Effector CD8-positive, alpha-beta T cell (primary cell): Measurements from ENCODE around the gene DYNC1LI1.
"Not testable (repeated sequence)": the region's sequence is repeated elsewhere in the genome, so short reads cannot be mapped to it uniquely, and the experiment has no call there.

ENCODE experiments used
- DNase-seq: peaks from one replicate; lab custom pipeline; 2025; lab: John Stamatoyannopoulos, UW

The DYNC1LI1 gene

DNA sequence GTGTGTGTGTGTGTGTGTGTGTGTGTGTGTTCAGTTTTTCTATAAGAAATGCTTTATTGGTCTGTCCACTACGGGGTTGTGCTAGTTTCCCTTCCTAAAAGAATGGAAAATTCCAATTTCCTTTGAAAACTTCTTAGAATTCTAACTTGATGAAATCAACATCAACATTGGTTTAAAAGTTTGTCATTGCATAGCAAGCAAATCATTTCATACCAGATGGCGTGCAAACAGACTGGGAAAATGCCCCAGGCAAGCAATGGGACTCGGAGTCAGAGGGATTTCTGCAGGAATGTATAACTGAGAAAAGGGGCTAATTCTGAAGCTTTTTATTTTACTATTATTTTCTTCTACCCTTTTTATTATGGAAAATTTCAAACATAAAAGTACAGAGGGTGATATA, 13.1 kb upstream of the DYNC1LI1 start:
- no peak for DNase-seq

DNA sequence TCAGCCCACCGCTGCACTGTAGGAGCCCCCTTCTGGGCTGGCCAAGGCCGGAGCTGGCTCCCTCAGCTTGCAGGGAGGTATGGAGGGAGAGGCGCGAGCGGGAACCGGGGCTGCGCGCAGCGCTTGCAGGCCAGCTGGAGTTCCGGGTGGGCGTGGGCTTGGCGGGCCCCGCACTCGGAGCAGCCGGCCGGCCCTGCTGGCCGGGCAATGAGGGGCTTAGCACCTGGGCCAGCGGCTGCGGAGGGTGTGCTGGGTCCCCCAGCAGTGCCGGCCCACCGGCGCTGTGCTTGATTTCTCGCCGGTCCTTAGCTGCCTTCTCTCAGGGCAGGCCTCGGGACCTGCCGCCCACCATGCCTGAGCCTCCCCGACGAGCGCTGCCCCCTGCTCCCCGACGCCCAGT, 8.0 kb upstream of the DYNC1LI1 start:
- DNase-seq: not testable (repeated sequence)

DNA sequence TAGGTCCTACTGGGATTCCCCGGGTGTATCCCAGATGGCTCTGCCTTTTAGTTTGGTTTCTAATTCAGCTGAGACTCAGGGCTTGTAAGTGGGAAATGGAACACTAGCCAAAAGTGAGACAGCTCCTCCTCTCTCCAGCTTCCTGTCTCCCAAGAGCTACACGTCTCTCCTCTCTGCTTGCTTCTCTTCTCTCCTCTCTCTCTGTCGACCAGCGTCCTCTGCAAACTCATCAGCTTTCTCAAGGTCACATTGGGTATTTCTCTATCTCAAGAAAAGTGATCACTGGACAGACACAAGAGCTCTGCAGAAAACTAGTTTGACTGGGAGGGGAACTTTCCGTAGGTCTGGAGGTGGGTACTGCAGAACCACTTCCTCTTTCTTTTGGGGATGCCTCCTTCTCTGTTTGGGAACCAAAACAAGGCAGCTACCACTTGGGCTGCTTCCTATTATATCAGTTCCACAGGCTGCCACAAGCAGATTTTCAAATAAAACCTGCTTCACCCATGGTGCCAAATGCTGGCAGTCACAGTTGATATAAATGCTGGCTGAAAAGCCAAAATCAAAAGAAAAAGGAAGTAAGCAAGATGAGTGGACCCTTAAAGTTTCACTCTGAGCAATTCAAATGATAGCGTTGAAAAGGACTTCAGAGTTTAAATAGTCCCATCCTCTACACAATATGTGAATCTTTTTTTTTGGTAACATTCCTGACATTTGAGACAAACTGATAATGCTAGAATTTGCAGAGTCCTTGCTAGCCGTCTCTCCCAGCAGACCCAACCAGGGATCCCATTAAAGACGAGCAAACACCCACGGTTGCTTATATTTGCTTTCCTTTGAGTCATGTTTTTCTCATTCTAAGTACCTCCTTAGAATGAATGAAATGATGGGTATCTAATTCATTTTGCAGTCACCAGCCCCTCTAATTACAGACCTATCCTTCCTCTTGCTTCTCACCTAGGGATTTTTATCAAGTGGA, 7.2 kb upstream of the DYNC1LI1 start:
- no peak for DNase-seq

DNA sequence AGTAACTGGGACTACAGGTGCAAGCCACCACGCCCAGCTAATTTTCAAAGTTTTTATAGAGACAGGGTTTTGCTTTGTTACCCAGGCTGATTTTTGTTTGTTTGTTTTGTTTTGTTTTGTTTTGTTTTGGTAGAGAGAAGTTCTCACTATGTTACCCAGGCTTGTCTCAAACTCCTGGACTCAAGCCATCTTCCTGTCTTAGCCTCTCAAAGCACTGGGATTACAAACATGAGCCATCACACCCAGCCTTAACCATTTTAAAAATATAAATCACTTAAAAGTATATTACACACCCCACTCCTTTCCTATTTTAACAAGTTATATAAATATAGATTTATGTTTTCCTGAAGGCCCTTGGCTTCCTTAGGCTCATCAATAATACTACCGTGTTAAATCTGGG, 6.5 kb upstream of the DYNC1LI1 start:
- no peak for DNase-seq

DNA sequence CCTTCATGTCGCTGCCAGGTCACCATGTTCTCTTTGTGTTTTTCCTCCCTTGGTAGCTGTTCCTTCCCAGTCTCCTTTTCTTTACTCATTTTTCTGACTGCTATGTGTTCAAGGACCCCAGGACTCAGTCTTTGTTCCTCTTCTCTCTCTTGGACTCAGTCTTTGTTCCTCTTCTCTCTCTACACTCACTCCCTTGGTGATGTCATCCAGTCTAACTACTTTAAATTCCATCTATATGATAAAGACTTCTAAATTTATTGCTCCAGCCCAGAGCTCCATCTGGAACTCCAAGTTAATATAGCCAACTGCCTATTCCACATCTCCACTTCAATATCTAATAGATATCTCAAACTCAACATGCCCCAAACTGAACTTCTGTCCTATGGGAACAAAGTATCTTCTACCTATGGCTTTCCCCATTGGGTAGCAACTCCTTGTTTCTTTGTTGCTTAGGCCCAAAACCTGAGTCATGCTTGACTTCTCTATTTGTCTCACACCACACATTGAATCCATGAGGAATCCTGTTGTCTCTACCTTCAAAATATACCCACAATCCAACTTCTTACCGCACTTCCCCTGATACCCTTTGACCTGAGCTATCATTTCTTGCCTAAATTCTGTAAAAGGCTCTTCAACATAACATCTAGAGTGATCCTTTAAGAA, 4.9 kb upstream of the DYNC1LI1 start:
- no peak for DNase-seq

DNA sequence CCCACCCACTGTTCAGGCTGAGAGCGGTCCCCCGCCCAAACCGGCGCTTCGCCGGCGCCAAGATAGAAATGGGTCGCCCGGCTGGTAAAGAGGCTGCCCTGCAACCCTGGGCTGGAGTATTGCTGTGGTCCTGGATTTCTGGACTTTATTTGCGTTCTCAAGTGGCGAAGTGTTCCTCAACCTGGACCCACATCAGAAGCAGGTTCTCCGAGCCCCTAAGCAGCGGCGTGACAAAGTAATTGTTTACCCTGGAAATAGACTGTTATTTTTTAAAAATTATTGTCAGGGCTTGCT, 481 bp upstream of the DYNC1LI1 start:
- no peak for DNase-seq

DNA sequence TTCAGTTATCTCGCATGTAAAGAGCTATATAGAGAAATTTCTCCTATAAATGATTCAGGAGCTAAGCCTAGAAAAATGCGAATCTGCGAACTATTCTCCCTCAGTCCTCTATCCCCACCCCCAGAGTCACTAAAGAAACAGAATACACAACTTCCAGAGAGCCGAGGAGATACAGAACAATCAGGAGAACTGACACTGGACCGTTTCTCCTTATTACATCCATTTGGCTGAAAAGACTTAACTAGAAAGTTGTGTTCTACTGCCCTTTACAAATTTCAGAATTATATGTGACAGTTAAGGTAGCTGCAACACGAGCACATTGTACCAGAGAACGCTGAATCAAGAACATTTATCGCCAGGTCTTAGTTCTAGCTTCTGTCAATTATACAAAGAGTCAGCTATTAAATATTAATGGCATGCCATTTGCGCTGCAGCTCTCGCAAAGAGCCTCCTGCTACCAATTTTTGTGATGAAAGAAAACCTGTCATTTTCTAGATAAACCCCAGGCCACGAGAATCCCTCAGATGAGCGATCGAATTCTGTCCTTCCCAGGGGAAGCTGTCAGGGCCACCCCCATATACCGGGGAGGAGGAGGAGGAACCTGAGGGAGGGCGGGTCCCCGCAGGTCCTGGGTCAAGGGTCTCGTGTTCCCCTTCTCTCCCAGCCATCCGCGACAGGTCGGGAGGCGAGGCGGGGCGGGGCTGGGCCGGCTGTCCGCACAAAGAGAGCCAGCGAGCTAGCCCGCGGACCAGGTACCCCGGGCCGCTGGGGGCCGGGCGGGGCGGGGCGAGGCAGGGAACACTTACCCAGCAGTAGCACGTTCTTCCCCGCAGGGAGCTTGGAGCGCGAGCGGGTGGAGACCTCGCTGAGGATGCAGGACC, 878 bp downstream of the DYNC1LI1 start:
- peak; percentile 22 for DNase-seq

DNA sequence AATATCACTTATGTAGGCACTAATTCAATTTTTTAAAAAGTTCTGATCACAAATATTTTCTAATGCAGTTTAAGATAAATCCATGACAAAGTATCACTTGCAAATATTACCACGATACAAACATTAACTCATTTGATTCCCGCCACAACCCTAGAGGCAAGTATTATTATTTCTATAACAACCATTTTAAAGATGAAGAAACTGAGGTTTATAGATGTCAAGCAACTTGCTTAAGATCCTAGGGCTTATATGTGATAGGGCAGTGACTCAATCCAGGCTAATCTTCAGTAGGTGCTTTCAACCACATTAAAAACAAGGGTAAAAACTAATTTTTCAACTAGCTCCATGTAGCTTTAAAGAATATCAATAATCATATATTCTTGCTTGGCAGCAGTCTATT, 1.7 kb downstream of the DYNC1LI1 start:
- DNase-seq: no peak

DNA sequence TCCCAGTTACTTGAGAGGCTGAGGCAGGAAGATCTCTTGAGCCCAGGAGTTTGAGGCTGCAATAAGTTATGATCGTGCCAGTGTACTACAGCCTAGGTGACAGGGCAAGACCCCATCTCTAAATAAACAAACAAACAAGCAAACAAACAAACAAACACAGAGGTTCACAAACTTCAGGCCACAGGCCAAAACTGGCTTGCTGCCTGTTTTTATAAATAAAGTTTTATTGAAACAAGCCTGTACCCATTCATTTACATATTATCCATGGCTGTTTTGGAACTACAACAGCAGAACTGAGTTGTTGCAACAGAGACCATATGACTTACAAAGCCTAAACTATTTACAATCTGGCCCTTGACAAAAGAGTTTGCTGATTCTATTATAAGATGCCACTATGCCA, 6.5 kb downstream of the DYNC1LI1 start:
- no peak for DNase-seq

DNA sequence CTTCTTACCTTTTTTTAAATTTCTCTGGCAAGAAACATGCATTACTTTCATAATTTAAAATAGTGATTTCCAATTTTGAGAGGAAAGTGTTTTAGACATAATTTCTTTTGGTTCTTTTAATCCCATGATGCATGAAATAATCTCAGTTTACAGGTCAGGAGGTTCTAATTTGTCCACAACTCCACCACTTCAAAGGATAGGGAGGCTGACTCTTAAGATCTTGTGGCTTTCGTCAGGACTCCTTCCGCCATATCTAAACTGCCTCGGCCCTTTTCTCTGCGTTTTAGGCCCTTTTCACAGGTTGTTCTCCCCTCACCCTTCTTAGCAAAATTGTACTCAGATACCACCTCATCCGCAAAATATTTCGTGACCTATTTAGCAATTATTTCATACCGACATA, 8.0 kb downstream of the DYNC1LI1 start:
- no peak for DNase-seq

DNA sequence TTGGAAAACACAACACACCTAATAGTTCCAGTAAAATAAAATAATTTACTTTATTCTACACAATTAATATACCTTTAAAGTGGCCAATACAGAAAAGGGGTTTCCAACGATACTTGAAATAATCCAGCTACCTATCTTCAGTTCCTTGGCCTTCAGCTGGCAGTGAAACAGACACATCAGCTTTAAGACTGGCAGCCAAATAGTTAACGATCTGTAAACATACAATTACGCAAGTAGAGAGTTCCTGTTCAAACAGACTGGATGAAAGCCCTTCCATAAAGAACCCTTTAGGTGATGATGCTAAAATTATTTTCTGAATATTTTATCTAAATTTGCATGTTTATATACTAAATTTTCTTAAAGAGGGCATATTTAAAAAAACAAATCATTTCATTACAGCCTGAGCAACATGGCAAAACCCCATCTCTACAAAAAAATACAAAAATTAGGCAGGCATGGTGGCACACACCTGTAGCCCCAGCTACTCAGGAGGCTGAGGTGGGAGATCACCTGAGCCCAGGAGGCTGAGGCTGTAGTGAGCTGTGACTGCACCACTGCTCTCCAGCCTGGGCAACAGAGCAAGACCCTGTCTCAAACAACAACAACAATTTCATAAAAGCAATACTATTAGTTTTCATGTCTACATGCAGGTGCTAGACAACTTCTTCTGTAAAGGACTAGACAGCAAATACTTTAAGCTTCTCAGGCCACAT, 12.9 kb downstream of the DYNC1LI1 start:
- DNase-seq: no peak

DNA sequence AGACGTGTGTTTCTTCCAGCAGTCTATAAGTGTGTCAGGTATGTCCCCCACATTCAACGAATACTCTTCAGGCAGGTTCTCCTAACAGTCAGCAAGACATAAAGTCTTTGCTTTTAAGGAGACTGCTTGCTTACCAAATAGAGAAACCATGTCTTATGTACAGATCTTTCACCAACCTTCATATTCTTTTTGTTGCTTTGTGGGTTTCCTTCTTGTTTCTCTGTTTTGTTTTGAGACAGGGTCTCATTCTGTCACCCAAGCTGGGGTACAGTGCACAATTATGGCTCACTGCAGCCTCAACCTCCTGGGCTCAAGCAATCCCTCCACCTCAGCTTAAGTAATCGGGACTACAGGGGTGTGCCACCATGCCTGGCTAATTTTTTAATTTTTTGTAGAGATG, 14.3 kb downstream of the DYNC1LI1 start:
- DNase-seq: no peak

DNA sequence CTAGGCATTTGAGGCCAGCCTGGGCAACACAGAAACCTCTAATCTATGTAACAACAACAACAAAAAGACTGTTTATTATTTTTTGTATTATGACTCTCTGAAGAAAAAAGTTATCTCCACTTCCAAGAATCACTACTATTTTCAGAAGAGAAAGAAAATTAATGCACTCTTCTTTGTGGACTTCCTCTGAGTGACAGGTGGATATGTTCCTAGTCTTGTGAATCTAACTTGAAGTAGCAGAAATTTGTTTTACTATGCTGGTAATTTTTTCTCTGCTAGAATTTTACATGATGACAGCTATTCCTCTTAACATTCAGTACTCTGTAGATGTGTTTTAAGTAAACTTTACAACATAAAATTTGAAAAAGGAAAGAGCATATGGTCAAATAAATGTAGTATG, 16.7 kb downstream of the DYNC1LI1 start:
- no peak for DNase-seq

DNA sequence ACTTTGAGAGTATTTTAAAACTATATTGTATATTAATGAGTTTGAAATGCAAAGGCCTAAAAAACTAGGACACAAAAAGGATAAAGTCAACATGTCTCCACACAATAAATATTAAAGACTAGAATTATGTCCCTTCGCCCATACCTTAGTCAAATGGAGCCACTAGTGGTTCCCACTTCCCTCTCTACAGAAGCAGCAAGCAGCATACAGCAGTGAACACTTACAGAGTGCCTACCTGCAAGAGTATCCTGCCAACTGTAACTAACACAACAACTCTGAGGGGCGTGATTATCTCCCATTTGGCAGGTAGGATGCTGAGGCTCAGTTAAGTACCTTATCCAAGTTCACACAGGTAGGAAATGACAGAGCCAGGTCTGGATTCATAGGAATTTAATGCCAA, 17.2 kb downstream of the DYNC1LI1 start:
- DNase-seq: no peak

DNA sequence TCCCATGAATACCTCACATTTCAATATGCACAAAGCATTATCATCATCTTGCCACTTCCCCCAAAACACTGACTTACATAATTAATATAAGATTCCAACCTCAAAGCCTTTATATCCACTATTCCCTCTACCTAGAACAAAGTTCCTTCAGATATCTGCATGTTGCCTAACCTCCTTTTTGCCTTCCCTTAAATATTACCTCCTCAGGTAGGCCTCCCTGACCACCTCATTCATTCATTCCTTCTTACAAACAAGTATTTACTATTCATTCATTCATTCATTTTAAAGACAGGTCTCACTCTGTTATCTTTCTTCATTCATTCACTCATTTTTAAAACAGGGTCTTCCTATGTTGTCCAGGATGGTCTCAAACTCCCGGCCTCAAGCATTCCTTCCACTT, 18.6 kb downstream of the DYNC1LI1 start:
- DNase-seq: no peak

DNA sequence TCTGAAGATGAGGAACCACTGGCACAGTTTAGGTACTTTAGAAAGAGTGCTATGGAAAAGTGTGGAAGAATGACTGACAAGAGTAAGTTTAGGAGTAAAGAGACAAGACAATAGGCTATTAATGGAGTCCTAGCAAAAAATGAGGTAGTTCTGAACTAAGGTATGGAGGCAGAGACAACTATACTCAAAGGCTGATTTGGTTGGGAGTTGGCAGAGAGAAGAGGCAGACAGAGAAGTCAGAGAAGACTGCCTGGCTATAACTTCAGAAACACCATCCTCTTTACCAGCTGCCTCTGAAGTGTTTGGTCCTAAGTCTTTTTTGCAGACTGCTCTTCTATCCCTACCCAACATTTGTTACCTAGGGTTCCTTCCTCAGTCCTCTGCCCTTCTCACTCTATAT, 19.2 kb downstream of the DYNC1LI1 start:
- DNase-seq: no peak

DNA sequence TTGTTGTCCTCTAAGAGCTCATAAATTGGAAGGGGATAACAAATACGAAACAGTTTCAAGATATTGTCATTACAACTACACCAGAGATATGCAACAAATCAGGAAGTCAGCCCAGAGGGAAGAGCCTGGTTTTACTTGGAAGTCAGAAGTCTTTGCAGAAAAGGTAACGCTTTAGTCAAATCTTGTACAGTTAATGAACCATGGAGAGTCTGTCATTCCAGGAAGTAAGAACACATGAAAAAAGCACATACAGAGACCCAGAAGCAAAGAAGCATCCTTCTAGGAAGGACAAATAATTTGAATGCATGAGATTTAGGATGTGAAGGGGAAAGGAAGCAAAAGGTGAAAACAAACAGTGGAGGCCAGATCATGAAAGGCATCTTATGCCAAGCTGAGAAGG, 19.6 kb downstream of the DYNC1LI1 start:
- no peak for DNase-seq

DNA sequence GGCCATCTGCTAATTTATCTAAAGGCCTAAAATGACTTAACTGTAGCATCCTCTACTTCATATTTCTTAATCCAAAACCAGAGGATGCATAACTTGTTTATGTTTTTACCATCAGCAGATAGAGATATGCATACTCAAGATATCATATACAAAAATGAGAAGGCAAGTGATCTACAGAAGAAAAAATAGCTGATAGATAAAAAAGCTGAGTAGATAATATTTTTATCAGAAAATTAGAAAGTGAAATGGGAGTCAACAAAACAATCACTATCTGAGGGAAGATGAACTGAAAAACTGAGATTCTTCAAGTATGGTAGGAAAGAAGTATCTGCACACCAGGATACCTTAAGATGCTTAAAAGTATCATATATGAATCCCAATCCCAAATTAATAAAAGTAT, 25.4 kb downstream of the DYNC1LI1 start:
- no peak for DNase-seq

DNA sequence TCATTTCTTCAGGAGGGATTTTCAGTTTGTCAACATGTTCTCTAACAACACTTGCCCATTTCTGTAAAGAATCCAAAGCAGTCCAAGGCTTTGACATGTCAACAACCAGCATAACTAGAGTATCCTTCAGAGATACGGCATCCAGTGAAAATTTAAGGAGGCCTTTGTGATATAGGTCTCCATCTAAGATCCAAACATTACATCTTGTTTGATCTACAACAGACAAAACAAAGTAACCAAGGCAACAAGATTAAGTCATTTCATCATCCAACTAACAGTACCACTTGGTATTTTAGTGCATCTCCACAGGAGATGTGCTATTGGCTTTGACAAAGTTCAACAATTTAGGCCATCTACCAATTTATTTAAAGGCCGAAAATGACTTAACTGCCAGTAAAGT, 25.8 kb downstream of the DYNC1LI1 start:
- DNase-seq: no peak

DNA sequence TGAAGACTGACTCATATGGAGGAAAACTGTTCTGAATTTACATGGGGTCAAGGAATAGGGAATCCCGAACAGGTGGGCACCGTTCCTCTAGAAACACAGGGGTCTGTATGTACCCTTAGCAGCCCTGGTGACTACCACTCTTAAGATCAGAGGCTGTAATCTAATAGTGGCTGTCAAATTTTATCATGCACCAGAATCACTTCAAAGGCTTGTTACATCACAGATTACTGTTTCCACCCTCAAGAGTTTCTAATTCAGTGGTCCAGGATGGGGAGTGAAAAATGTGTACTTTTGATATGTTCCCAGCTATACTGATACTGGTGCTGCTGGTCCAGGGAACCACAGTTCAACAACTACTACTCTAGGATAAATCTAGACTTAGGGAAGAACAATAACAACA, 27.9 kb downstream of the DYNC1LI1 start:
- no peak for DNase-seq

DNA sequence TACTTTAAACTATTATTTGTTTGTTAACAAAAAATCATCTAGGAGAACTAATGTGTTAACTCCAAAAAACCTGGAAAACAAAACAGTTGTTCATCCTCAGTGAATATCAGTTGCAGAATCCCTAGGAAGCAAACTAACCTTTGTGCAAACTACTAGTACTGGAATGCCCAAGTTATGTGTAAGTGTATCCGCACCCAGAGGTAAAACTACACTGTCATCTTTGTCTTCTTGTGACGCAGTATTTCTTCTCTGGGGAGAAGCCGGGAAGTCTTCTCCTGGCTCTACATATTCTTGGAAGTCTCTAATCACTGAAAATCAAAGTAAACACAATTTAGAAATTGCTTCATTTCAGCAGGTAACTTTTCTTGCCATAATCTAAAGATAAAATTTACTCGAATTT, 29.8 kb downstream of the DYNC1LI1 start:
- no peak for DNase-seq

DNA sequence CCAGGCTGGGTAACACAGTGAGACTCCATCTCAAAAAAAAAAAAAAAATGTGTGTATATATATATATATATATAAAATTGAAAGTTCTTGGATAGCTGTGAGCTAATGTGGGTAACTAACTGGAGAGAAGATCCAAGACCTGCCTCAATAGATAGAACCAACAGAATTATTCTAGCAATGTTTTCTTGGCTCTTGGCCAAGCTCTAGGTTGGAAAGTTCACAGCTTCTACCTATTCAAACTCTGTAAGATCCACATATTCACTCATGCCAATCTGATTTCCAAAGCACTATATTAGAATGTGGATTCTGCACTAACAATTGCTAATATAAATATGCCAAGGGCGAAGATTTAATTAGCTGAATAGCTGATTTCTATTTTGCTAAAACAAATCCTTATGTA, 38.2 kb downstream of the DYNC1LI1 start:
- no peak for DNase-seq
